ENCODE data around the gene GLUD1. TPM values are rescaled to one million over a fixed set of nuclear protein-coding genes. Genes with fewer than 3 reads are reported as not detected.

GLUD1 gene
- total RNA-seq, 8 experiments from 2014 or later = 70.2 to 310 (median 102) TPM

Other genes starting within 250 kb of the GLUD1 start
- 10 to 100 TPM in 2 of 8 experiments, 1 to 10 TPM in 5, under 1 TPM in 1; 0.86 to 26.6 (median 3.0) TPM for gene MMRN2, start 137.2 kb downstream of the GLUD1 start, total RNA-seq
- gene SNCG, start 136.2 kb downstream of the GLUD1 start, total RNA-seq = 100 to 1,000 TPM in 7 of 8 experiments, 10 to 100 TPM in 1; 86.6 to 946 (median 637) TPM
- 10 to 100 TPM in 1 of 8 experiments, 1 to 10 TPM in 4, under 1 TPM in 2, not detected in 1; 0.49 to 63.7 (median 1.2) TPM for gene ADIRF, start 126.4 kb downstream of the GLUD1 start, total RNA-seq
- not detected for gene FAM25A, start 74.5 kb downstream of the GLUD1 start, total RNA-seq
- 10 to 100 TPM; 12.5 to 37.2 (median 18.3) TPM for gene SHLD2, start 363 bp upstream of the GLUD1 start, total RNA-seq
- gene NUTM2A, start 130.6 kb upstream of the GLUD1 start, total RNA-seq = 1 to 10 TPM in 6 of 8 experiments, under 1 TPM in 1, not detected in 1; 0.56 to 4.8 (median 3.6) TPM

All from motor neuron (in vitro differentiated cells).